ENCODE measurements around the gene GLTP. TPM values are rescaled to one million over a fixed set of nuclear protein-coding genes. Genes with fewer than 3 reads are reported as not detected.

GLTP gene
- total and polyA plus RNA-seq, 2 experiments from 2014 or later: 28.4 to 33.4 TPM

DNA sequence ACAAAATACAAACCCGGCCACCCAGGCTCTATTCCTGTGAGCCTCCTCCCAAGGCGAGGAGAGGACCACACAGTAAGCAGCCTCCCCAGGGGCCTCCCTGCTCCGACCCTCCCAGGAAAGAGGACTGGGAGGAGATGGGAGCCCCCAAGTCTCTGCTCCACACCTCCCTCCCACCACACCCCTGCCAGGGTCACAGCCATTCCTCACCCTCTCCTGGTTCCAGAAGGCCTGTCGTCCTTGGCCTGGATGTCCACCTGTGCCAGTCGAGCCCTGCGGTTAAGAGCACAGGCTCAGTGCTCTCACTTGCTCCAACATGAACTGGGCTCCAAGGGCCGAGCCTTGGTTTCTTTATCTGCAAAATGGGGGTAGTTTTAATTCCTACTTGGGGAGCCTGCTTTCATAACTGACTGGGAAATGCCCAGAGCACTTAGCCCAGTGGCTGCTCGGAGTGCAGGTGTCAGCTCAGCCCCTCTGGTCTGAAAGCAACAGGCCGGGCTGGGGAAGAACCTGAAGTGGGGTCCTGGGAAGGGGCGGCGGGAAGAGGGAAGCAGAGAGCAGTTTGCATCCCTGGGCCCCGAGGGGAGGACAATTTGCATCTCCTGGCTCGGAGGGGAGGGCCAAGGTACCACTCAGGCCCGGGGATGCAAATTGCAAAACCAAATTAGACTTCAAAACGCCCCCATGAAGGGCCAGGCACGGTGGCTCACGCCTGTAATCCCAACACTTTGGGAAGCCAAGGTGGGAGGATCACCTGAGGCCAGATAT, 43.3 kb upstream of the GLTP start:
- H3K4me1 ChIP-seq (ENCODE audit: insufficient read depth): no peaks in the 10 kb centered on the region
- no peak overlapping the region for H3K4me2 ChIP-seq
- H3K27ac ChIP-seq: no peak overlapping the region
- DNase-seq (ENCODE audit: low spot score): no peak
- H3K9me2 ChIP-seq (replicated peaks; ENCODE audit: insufficient read depth): no peaks in the 10 kb centered on the region
- TF ChIP-seq EZH2phosphoT487 (IDR thresholded peaks at IDR 0.05; ENCODE audit: low read depth, severe bottlenecking, unreplicated experiment) (no peak), EZH2 (IDR thresholded peaks at IDR 0.05; ENCODE audit: borderline replicate concordance) (no peak)
- TF ChIP-seq, protein P1, sequence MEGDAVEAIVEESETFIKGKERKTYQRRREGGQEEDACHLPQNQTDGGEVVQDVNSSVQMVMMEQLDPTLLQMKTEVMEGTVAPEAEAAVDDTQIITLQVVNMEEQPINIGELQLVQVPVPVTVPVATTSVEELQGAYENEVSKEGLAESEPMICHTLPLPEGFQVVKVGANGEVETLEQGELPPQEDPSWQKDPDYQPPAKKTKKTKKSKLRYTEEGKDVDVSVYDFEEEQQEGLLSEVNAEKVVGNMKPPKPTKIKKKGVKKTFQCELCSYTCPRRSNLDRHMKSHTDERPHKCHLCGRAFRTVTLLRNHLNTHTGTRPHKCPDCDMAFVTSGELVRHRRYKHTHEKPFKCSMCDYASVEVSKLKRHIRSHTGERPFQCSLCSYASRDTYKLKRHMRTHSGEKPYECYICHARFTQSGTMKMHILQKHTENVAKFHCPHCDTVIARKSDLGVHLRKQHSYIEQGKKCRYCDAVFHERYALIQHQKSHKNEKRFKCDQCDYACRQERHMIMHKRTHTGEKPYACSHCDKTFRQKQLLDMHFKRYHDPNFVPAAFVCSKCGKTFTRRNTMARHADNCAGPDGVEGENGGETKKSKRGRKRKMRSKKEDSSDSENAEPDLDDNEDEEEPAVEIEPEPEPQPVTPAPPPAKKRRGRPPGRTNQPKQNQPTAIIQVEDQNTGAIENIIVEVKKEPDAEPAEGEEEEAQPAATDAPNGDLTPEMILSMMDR (IDR thresholded peaks at IDR 0.05; ENCODE audit: poor library complexity): no peak
- no peak overlapping the region for H2AFZ ChIP-seq
- 83% methylated on average over 17 of the region's 17 CpGs for WGBS (ENCODE audit: low lambda C conversion rate, missing lambda C conversion rate)
- no peaks in the 10 kb centered on the region for H3K36me3 ChIP-seq (replicated peaks; ENCODE audit: insufficient read depth, low read depth)
- no peaks in the 10 kb centered on the region for H4K20me1 ChIP-seq (ENCODE audit: insufficient read depth, poor library complexity, severe bottlenecking)
- H3K79me2 ChIP-seq: no peaks in the 10 kb centered on the region
- no peak overlapping the region for H3K4me3 ChIP-seq
- H3K9me3 ChIP-seq (ENCODE audit: low read depth): no peaks in the 10 kb centered on the region
- no peaks in the 10 kb centered on the region for H3K27me3 ChIP-seq

DNA sequence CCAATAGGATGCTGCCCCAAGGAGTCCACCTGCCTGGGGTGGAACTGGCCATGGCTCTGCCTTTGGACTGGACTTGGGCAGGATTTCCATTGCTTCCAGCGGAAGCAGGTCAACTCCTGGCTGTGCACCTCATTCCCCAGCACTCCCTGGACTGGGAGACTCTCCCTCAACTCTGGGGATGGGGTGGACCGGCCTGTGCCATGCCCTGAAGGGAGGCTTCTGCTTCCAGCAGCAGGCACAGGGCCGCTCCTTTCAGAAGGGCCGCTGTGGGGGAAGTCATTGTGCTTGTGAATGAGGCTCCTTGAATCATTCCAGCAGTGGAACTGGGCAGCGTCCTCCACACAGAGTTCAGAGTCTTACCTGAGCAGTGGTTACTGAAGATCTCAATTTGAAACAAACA, 42.7 kb upstream of the GLTP start:
- Histone ChIP-seq H3K4me1 (ENCODE audit: insufficient read depth) (no peaks in the 10 kb centered on the region), H2AFZ (no peak overlapping the region), H3K27ac (no peak overlapping the region), H3K36me3 (replicated peaks; ENCODE audit: insufficient read depth, low read depth) (no peaks in the 10 kb centered on the region), H3K27me3 (no peaks in the 10 kb centered on the region), H4K20me1 (ENCODE audit: insufficient read depth, poor library complexity, severe bottlenecking) (no peaks in the 10 kb centered on the region), H3K9me3 (ENCODE audit: low read depth) (no peaks in the 10 kb centered on the region), H3K4me3 (no peak overlapping the region), H3K79me2 (no peaks in the 10 kb centered on the region), H3K9me2 (replicated peaks; ENCODE audit: insufficient read depth) (no peaks in the 10 kb centered on the region), H3K4me2 (no peak overlapping the region)
- TF ChIP-seq, protein P1 (IDR thresholded peaks at IDR 0.05; ENCODE audit: poor library complexity): no peak
- TF ChIP-seq EZH2phosphoT487 (IDR thresholded peaks at IDR 0.05; ENCODE audit: low read depth, severe bottlenecking, unreplicated experiment): no peak
- 86% methylated on average over 5 of the region's 5 CpGs for WGBS (ENCODE audit: low lambda C conversion rate, missing lambda C conversion rate)
- DNase-seq (ENCODE audit: low spot score): no peak

- H3K4me1 ChIP-seq (ENCODE audit: insufficient read depth): no peaks in the 10 kb centered on the region
- H3K27me3 ChIP-seq: no peaks in the 10 kb centered on the region
- H3K79me2 ChIP-seq: no peaks in the 10 kb centered on the region
- no peaks in the 10 kb centered on the region for H3K36me3 ChIP-seq (replicated peaks; ENCODE audit: insufficient read depth, low read depth)
- no peak overlapping the region for H3K4me2 ChIP-seq
- no peak for DNase-seq (ENCODE audit: low spot score)
- no peaks in the 10 kb centered on the region for H4K20me1 ChIP-seq (ENCODE audit: insufficient read depth, poor library complexity, severe bottlenecking)
- no peak overlapping the region for H3K27ac ChIP-seq
- H3K9me3 ChIP-seq (ENCODE audit: low read depth): no peaks in the 10 kb centered on the region
- WGBS (ENCODE audit: low lambda C conversion rate, missing lambda C conversion rate): 91% methylated on average over 4 of the region's 4 CpGs
- no peaks in the 10 kb centered on the region for H3K9me2 ChIP-seq (replicated peaks; ENCODE audit: insufficient read depth)
- no peak overlapping the region for H3K4me3 ChIP-seq
- H2AFZ ChIP-seq: no peak overlapping the region
- TF ChIP-seq, protein P1 (IDR thresholded peaks at IDR 0.05; ENCODE audit: poor library complexity): no peak
- TF ChIP-seq EZH2 (IDR thresholded peaks at IDR 0.05; ENCODE audit: borderline replicate concordance) (no peak), EZH2phosphoT487 (IDR thresholded peaks at IDR 0.05; ENCODE audit: low read depth, severe bottlenecking, unreplicated experiment) (no peak)
These were observed 41.6 kb upstream of the GLTP start for GRCh38 chr12:109921982-109922381.
